Amniotic epithelial cell (primary cell): ENCODE data around the gene ALKBH6.
"Not testable (repeated sequence)": the region's sequence is repeated elsewhere in the genome, so short reads cannot be mapped to it uniquely, and the experiment has no call there.

Source experiments
- DNase-seq: peaks from one replicate; pipeline ENCODE4 v3.0.0-alpha.2; 2010; ENCODE audit warnings: low read depth

The ALKBH6 gene

DNA sequence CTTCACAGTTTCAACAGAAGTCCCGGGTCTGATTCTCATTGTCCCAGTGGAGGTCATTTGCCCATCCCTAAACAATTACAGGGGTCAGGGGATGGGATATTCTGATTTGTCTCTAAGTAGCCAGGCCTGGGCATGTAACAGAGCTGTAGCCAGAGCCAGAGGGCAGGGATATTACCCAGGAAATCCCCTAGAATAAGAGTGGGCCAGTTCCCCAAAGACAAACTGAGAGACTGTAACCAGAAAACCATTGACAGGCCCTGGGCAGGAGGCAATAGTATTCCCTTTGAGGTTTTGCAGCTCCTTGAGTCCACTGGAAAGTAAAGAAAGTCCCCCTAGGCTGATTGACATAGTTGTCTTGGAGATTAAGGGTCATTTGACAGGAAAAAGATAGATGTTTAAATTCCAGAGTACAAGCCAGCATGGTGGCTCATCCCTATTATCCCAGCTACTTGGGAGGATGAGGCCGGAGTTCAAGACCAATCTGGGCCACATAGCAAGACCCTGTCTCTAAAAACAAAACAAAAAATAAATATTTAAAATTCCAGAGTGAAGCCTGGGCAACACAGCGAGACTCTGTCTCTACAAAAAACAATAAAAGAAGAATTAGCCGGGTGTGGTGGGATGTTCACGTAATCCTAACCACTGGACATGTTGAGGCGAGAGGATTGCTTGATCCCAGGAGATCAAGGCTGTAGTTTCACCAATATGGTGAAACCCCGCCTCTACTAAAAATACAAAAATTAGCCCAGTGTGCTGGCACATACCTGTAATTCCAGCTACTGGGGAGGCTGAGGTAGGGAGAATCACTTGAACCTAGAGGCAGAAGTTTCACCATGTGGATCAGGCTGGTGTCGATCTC lies 20.9 kb downstream of the ALKBH6 start:
- no peak for DNase-seq

DNA sequence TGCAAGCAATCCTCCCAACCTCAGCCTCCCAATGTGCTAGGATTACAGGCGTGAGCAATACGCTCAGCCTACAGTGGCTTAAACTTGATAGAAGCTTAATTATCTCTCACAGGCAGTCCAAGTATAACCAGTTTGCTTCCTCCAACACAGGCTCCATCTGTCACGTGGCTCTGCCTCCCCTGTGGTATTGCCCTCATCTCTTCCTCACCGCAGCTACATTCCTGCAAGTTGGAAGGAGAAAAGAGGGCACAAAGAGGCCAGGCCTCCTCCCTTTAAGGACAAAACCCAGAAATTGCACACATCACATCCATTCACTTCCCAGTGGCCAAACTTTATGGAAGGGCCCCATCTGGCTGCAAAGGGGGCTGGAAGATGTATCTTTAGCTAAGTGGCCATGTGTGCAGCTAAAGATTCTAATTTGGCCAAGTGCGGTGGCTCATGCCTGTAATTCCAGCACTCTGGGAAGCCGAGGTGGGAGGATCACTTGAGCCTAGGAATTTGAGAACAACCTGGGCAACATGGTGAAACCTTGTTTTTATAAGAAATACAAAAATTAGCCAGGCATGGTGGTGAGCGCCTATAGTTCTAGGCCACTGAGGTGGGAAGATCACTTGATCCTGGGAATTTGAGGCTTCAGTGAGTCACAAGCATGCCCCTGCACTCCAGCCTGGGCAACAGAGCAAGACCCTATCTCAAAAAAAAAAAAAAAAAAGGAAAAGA lies 22.1 kb downstream of the ALKBH6 start:
- peak; percentile 59 for DNase-seq

DNA sequence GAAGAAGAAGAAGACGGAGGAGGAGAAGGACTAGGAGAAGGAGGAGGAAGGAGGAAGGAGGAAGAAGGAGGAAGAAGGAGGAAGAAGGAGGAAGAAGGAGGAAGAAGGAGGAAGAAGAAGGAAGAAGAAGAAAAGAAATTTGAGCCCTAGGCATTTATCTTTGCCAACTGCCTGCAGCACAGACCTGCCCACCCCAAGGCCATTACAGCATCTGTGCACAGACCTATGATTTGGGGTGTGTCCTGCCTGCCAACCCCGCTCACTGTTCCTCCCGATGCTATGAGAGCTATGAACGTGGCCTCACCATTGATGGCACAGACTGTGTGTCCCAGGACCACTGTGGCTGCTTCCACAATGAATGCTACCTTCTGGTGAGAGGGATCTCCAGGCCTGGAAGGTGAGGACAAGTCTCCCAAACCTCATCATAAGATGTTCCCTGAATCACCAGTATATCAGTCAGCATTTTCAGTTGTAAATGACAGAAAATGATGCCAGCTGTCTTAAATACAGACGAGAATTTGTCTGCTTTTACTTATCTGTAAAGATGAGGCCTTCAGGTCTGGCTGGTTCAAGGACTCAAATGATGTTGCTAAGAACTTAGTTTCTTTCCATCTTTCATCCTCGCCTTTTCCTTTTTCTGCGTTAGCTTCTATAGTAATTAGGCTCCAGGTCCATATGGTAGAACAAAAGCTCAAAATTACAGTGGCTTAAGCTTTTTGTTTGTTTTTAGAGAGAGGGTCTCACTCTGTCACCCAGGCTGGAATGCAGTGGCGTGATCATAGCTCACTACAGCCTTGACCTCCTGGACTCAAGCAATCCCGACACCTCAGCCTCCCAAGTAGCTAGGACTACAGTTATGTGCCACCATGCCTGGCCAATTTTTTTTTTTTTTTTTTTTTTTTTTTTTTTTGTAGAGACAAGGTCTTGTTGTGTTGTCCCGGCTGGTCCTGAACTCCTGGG lies 23.0 kb downstream of the ALKBH6 start:
- no peak for DNase-seq

DNA sequence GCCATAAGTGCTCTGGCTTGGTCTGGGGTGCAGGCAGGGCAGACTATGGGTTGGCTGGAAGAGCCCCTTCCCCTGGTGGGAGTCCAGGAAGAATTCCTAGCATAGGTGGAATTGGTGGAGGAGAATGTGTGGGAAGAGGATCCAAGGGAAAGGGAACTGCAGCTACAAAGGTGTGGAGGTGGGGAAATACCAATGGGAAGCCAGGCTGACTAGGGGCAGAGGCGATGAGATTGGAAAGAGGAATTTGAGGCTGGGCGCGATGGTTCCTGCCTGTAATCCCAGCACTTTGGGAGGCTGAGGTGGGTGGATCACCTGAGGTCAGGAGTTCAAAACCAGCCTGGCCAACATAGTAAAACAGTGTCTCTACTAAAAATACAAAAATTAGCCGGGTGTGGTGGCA lies 23.9 kb downstream of the ALKBH6 start:
- DNase-seq, result no peak

DNA sequence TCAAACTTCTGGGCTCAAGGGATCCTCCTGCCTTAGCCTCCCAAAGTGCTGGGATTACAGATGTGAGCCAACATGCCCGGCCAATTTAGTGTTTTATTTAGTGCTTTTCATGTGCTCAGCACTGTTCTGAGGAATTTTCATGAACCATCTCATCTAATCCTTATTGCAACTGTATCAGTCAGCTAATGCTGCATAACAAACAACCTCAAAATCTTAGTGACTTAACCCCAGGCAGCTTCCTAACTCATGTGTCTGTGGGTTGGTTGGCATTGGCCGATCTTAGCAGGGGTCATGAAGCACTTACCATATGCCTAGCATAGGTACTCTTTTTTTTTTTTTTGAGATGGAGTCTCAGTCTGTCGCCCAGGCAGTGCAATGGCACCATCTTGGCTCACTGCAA lies 25.2 kb downstream of the ALKBH6 start:
- DNase-seq, result no peak

DNA sequence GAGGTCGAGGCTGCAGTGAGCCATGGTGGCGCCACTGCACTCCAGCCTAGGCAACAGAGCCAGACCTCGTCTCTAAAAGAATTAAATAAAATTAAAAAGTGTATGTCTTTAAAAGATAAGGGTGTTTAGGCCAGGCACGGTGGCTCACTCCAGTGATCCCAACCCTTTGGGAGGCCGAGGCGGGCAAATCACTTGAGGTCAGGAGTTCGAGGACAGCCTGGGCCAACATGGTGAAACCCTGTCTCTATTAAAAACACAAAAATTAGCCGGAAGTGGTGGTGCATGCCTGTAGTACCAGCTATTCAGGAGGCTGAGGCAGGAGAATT lies 26.5 kb downstream of the ALKBH6 start:
- no peak for DNase-seq

DNA sequence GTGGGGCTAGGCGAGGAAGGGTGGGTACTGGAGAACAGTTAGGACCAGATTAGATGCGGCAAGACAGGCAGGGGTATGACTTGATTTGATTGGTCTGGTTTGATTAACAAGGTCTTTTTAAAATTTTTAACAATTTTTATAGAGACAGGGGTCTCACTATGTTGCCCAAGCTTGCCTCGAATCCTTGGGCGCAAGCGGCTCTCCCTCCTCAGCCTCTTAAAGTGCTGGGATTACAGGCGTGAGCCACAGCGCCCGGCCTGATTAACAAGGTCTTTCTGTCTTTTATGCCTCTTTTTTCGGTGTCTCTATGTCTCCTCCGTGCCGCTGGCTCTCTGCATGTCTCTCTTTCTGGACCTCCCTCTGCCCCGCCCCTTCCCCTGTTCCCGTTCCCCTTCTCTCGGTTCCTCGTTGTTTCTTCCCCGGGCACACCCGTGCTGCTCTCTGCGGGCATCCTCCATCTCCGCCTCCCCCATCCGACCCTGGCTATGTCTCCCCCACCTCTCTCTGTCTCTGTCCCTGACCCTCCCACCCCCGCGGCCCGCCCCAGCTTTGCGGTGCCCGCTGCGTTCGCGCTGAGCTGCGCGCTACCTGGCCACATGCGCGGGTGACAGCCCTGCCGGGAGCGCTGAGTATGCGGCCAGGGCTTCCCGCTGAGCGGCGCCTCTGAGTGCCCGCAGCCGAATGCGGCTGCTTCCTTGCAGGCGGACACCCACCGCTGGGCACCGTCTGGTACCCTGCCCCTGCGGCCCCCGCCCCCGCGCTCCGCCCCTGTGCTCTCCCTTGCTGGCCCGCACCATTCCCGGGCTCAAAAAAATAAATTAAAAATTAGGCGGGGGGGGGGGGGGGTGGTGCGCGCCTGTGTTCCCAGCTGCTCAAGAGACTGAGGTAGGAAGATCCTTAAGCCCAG lies 27.1 kb downstream of the ALKBH6 start:
- no peak for DNase-seq

DNA sequence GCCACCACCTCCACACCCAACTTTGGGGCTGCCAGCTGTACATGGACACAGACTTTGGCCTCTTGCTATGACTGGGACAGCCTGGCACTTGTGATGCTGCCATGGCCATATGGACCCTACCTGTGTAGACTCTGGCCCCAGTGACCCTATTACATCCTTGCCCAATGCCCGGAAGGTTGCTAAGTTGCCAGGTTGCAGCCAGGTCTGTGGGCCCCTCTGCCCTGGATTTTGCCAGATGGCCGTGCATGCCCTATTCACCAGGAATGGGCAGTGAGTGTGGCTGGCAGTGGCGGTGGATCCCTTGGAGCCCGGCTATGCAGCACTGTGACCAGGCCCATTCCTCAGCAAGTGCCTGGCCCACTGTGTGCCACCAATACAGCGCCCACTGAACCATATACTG lies 27.9 kb downstream of the ALKBH6 start:
- DNase-seq, result no peak

DNA sequence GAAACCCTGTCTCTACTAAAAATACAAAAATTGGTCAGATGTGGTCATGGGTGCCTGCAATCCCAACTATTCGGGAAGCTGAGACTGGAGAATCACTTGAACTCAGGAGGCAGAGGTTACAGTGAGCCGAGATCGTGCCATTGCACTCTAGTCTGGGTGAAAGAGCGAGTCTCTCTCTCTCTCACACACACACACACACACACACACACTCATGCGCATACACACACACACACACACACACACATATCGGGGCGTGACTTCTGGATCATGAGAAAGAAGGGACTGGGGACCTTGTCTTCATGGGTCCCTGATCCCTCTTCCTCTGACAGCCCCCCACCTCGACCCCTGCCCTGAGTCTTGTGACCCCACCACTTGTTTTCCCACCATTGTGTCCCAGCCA lies 30.8 kb downstream of the ALKBH6 start:
- no peak for DNase-seq

DNA sequence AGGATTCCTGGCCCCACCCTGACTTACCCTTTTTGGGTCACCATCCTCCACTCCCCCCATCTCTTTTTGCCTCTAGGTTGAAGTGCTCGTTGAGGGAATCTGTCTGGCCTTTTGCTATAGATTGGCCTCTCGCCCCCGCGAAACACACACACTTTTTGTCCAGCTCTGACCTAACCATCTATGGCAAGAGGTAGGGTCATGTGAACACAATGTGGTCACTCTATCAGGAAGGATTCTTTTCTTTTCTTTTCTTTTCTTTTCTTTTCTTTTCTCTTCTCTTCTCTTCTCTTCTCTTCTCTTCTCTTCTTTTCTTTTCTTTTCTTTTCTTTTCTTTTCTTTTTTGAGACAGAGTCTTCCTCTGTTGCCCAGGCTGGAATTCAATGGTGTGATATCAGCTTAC lies 33.0 kb downstream of the ALKBH6 start:
- not testable (repeated sequence) for DNase-seq

DNA sequence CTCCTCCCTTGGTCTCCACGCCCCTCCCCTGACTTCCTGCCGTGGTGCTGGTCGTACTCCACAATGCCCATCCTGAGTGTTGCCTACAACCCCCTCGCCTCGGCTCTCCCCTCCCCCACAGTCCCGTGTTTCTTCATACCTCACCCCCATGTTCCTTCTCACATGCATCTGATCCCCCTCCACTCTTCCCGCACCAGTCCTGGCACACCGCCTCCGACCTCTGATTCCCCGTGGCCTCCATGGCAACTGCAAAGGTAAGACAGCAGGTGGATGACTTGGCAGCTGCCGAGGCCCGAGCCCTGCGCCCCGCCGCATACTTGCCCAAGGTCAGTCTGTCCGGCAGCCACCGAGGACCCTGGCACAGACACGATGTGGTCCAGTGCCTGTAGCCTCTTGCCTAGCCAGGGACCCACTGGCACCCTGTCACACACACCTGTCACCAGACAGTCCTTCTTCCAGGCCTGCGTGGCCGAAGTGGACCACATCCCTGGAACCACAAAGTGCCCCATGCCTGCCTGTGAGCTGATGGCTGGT lies 35.1 kb downstream of the ALKBH6 start:
- DNase-seq, result no peak

DNA sequence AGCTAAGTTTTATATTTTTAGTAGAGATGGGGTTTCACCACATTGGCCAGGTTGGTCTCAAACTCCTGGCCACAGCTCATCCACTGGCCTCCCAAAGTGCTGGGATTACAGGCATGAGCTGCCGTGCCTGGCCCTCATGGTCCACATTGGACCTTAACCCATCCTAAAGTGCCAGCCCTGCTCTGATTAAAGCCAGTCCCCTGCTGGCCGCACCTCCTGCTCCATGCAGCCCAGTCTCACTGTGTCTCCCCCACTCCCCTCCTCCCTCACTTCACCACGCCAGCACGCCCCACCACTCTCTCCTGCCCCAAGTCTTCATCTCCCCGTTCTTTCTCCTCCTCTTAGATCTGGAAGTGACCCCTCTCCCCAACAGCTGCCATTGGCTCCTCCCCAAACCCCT lies 35.7 kb downstream of the ALKBH6 start:
- no peak for DNase-seq

DNA sequence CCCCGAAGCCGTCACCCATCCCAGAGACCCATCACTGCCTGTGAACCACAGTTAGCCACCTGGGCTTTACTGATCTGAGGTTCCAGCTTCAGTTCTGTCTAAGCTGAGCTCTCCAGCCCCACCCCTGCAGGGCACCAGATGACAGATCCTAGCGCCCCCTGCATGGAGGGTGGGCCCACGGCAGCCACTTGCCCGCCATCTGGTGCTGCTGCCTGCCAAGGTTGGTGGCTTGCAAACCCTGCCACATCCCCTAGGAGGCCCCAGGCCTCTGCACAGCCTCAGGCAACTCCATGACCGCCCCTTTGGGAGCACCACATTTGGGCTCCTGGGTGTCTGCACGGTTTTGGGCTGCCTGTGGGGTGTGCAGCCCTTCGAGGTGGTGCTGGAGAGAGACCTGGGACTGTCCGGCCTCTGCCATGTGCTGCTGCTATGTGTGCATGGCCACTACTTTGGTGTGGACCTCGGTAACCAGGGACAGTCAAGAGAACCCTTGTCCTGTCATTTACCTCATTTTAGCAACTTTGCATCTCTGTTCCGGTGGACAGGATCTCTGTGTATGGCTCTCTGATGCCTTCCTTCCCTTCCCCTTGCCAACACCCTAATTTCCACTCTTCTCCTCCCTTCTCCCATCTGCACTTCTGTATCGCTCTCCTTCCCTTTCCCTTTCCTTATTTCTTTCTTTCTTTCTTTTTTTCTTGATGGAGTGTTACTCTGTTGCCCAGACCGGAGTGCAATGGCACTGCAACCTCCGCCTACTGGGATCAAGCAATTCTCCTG lies 36.4 kb downstream of the ALKBH6 start:
- no peak for DNase-seq

DNA sequence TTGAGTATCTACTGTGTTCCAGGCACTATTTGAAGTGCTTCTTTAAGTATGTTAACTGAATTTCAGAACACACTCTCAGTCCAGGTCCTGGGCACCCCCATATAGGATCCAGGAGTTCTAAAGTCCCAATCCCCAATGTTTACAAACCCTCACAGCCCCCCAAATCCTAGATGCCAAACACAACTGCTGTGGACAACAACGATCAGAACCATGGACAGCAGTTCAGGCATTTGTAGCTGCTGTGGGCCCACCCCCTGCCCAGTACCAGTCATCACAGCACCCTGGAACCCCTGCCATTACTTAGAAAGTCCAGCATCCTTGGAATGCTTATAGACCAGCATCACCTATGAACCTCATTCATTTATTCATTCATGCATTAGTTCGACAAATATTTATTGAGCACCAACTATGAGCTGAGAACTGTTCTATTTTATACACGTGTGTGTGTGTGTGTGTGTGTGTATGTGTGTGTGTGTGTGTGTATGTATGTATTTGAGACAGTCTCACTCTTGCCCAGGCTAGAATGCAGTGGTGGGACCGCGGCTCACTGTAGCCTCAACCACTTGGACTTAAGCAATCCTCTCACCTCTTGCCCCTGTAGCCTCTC lies 38.3 kb downstream of the ALKBH6 start:
- DNase-seq, result peak; percentile 31

DNA sequence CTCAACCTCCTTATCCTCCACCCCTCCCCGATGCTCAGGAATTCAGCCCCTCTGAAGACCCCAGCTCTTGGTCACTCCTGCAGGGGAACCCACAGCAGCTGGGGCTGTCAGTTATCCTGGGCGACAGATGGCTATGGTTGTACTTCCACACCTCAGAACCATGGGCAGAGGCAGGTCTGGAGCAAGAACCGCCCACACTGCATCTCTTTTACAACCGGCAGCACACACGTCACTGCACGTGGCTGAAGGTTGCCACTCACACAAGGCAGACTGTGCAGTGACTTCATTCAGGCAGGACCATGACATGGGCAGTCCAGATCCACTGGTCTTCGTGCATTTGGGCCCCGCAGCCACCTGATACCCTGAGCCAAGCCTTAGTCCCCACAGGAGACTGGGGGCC lies 40.5 kb downstream of the ALKBH6 start:
- DNase-seq, result no peak

DNA sequence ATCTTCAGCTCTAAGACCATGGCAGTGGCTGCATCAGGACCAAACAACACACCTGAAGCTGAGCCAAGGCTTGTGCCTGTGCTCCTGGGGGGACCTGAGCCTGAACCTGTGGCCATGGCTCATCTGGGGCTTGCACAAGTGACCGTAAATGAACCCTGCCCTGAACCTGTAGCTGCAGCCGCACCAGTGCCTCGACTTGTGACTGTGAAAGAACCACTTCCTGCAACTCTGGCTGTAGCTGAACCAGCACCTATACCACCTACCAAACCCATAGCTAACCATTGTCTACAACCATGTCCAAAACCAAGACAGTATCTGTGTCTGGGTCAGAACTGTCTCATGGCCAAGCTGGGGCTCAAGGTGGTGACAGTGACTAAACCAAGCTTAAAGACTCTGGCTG lies 47.2 kb downstream of the ALKBH6 start:
- DNase-seq, result no peak

DNA sequence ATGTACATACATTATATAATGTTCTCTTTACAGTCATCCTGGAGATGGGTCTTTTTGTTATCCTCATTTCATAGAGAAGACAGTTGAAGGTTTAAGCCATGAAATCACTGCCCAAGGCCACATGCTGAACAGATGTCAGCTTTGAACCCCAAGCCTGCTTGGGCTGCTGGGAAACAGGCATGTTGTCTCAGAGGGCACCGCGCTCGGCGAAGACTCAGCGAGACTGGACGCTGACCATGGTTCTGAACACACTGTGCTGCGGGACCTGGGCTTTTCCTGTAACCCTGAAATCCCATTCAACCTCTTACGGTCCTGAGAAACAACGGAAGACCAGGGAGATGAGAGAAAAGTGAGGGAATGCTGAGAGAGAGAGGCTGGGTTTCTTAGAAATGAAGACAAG lies 50.5 kb downstream of the ALKBH6 start:
- peak; percentile 67 for DNase-seq

DNA sequence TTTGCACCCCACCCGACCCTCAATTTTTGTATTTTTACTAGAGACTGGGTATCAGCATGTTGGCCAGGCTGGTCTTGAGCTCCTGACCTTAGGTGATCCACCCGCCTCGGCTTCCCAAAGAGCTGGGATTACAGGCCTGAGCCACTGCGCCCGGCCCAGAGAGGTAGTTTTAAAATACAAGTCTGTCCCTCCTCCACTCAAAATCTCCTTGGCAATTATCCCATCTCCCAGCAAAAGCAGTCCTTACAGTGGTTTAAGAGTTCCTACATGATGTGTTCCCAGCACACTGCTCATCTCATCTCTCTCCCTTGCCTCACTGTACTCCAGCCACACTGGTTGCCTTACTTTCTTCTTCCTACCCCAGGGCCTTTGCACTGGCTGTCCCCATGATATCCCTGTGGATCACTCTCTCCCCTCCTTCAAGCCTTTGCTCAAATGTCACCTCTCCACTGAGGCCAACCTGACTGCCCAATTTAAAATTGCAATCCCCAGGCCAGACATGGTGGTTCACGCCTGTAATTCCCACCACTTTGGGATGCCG lies 53.5 kb downstream of the ALKBH6 start:
- no peak for DNase-seq

DNA sequence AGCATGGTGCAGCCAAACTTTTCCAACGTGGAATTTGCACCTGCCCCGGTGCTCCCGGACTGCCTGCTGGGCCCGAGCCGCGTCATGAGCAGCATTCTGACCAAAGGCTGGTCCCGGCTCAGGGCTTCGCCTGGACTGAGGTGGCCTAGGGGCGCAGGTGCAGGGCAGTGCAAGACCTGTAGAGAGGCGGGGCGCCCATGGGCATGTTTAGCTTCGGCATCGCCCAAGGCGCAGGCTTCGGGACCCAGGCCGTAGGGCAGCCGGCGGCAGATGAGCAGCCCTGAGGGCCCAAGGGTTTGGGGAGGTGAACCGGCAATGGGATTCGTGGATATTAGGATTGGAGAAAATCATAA lies 54.1 kb downstream of the ALKBH6 start:
- no peak for DNase-seq
